HUES6 (cell line): Measurements from ENCODE around the gene IFI44L.

ENCODE experiments used
- H3K27ac ChIP-seq: 2 replicates; pipeline ENCODE4 v1.7.0; 2013; ENCODE audit warnings: low read depth, mild to moderate bottlenecking, low read length, inconsistent platforms
- H3K27me3 ChIP-seq: 2 replicates; pipeline ENCODE4 v1.6.1; 2013; ENCODE audit warnings: low read length; ENCODE audit not compliant: control insufficient read depth, insufficient read depth
- H3K36me3 ChIP-seq: 2 replicates; pipeline ENCODE4 v1.6.1; 2013; ENCODE audit warnings: low read length; ENCODE audit not compliant: control insufficient read depth, insufficient read depth
- H3K4me1 ChIP-seq: 2 replicates; pipeline ENCODE4 v1.6.1; 2013; ENCODE audit warnings: low read length; ENCODE audit not compliant: control insufficient read depth, insufficient read depth
- H3K4me3 ChIP-seq: 2 replicates; pipeline ENCODE4 v1.5.1; 2013; ENCODE audit warnings: low read depth, low read length
- H3K9ac ChIP-seq: one replicate; pipeline ENCODE4 v1.6.1; 2013; ENCODE audit warnings: mild to moderate bottlenecking, low read length
- H3K9me3 ChIP-seq: 2 replicates; pipeline ENCODE4 v1.6.1; 2013; ENCODE audit warnings: low read depth, low read length; ENCODE audit not compliant: control insufficient read depth, insufficient read depth

IFI44L gene

DNA sequence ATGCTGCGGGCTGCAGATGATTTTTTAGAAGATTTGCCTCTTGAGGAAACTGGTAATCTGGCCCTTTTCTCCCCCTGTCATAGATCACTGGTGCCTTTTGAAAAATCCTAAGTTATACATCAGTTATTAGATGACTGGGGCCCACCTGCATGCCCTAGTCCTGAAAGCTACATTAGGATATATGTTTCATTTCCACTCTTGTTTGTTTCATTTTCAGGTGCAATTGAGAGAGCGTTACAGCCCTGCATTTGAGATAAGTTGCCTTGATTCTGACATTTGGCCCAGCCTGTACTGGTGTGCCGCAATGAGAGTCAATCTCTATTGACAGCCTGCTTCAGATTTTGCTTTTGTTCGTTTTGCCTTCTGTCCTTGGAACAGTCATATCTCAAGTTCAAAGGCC, 21.3 kb downstream of the IFI44L start:
- Histone ChIP-seq H3K36me3 (no peaks in the 10 kb centered on the region), H3K4me3 (no peak overlapping the region), H3K9ac (no peak overlapping the region), H3K27me3 (no peaks in the 10 kb centered on the region), H3K4me1 (no peaks in the 10 kb centered on the region), H3K27ac (no peak overlapping the region), H3K9me3 (0 out of 2 replicates have a peak, but pooled peaks cover 2% of the 10 kb centered on the region)

DNA sequence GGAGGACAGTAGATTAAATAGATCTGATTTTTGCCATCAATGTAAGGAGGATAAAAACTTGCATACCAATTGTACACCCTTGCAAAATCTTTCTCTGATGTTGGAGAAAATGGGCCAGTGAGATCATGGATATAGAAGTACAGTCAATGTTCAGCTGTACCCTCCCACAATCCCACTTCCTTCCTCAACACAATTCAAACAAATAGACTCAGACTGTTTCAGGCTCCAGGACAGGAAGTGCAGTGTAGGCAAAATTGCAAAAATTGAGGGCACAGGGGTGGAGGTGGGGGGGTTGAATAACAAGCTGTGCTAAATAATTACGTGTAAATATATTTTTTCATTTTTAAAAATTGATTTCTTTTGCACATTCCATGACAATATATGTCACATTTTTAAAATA, 25.5 kb downstream of the IFI44L start:
- no peak overlapping the region for H3K27ac ChIP-seq
- no peaks in the 10 kb centered on the region for H3K4me1 ChIP-seq
- peaks cover 11% of the 10 kb centered on the region; the same call in 1 of the 2 replicates for H3K9me3 ChIP-seq
- H3K36me3 ChIP-seq: no peaks in the 10 kb centered on the region
- H3K4me3 ChIP-seq: no peak overlapping the region
- H3K27me3 ChIP-seq: no peaks in the 10 kb centered on the region
- H3K9ac ChIP-seq: no peak overlapping the region

DNA sequence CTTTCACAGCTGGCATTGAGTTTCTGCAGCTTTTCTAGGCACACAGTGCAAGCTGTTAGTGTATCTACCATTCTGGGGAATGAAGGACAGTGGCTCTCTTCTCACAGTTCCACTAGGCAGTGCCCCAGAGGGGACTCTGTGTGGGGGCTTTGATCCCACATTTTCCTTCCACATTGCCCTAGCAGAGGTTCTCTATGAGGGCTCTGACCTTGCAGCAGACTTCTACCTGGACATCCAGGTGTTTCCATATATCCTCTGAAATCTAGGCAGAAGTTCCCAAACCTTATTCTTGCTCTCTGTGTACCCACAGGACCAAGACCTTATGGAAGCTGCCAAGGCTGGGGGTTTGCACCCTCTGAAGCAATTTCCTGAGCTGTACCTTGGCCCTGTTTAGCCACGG, 27.0 kb downstream of the IFI44L start:
- no peaks in the 10 kb centered on the region for H3K4me1 ChIP-seq
- H3K27me3 ChIP-seq: no peaks in the 10 kb centered on the region
- H3K9ac ChIP-seq: no peak overlapping the region
- H3K4me3 ChIP-seq: no peak overlapping the region
- no peak overlapping the region for H3K27ac ChIP-seq
- peaks cover 11% of the 10 kb centered on the region; the same call in 1 of the 2 replicates for H3K9me3 ChIP-seq
- H3K36me3 ChIP-seq: no peaks in the 10 kb centered on the region

DNA sequence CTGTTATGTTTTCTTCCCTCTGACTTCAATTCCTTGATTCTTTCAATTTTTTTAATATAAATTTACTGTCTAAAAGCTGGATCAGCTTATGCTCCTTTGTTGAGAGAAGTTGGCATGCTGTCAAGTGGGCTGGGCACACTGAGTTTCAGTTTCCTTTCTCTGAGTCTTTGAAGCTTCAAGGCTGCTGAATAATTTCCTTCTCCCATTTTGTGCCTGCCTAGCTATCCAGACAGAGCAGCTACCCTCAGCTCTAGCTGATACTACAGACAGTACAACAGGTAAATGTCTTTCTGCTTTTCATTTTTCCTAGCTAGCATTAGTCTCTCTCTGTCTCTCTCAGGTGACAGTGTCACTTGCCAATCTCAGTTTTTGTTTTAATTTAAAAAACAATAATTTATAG, 29.4 kb downstream of the IFI44L start, which contains the start of gene IFI44:
Gene IFI44 (plus strand): TSS at position 204 of the 400 bp plus-strand sequence. CDS start 365 bp downstream, outside the sequence.
- Histone ChIP-seq H3K36me3 (no peaks in the 10 kb centered on the region), H3K27me3 (peaks cover 5% of the 10 kb centered on the region), H3K4me3 (no peak within 1 kb of the TSS), H3K9me3 (peaks cover 11% of the 10 kb centered on the region; the same call in 1 of the 2 replicates), H3K4me1 (no peaks in the 10 kb centered on the region), H3K9ac (no peak within 1 kb of the TSS), H3K27ac (no peak within 1 kb of the TSS)

DNA sequence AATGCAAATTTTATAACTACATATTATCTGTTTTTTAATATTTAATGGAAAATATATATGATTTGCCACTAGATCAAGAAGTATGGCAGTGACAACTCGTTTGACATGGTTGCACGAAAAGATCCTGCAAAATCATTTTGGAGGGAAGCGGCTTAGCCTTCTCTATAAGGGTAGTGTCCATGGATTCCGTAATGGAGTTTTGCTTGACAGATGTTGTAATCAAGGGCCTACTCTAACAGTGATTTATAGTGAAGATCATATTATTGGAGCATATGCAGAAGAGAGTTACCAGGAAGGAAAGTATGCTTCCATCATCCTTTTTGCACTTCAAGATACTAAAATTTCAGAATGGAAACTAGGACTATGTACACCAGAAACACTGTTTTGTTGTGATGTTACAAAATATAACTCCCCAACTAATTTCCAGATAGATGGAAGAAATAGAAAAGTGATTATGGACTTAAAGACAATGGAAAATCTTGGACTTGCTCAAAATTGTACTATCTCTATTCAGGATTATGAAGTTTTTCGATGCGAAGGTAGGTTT, 29.9 kb downstream of the IFI44L start:
- Histone ChIP-seq H3K9ac (no peak overlapping the region), H3K36me3 (no peaks in the 10 kb centered on the region), H3K27ac (no peak overlapping the region), H3K27me3 (peaks cover 5% of the 10 kb centered on the region), H3K4me1 (no peaks in the 10 kb centered on the region), H3K9me3 (peaks cover 11% of the 10 kb centered on the region; the same call in 1 of the 2 replicates), H3K4me3 (no peak overlapping the region)

DNA sequence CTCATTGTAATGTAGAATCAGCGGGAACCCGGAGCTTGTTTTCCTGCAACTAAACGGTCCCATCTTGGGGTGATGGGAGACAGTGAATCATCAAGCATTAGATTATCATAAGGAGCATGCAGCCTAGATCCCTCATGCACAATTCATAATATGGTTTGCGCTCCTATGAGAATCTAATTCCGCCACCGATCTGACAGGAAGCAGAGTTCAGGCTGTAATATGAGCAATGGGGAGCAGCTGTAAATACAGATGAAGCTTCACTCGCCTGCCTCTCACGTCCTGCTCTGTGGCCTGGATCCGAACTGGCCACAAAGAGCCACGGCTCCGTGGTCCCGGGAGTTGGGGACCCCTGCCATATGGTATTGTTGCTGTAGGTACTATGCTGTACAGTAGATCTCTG, 31.0 kb downstream of the IFI44L start:
- H3K36me3 ChIP-seq: no peaks in the 10 kb centered on the region
- H3K27ac ChIP-seq: no peak overlapping the region
- H3K4me3 ChIP-seq: no peak overlapping the region

DNA sequence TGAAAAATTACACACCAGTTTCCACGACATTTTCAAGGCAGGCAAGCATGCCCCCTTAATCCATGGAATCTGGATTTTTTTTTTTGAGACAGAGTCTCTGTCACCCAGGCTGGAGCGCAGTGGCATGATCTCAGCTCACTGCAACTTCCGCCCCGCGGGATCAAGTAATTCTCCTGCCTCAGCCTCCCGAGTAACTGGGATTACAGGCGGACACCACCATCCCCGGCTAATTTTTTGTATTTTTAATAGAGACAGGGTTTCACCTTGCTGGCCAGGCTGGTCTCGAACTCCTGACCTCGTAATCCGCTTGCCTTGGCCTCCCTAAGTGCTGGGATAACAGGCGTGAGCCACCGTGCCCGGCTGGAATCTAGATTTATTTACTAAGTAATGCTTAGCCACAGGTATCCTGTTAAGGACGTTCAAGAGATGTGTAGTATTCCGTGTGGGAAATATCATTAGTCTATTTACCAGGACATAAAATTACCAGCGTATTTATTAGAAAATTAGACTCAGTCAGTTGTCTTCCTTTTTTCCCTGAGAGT, 31.8 kb downstream of the IFI44L start:
- Histone ChIP-seq H3K9ac (no peak overlapping the region), H3K27ac (no peak overlapping the region), H3K36me3 (no peaks in the 10 kb centered on the region), H3K4me3 (no peak overlapping the region), H3K4me1 (no peaks in the 10 kb centered on the region), H3K9me3 (peaks cover 4% of the 10 kb centered on the region; the same call in 1 of the 2 replicates), H3K27me3 (peaks cover 11% of the 10 kb centered on the region)

More for the DNA sequence above, 31.0 kb downstream of the IFI44L start:
- H3K9ac ChIP-seq: no peak overlapping the region
- H3K9me3 ChIP-seq: peaks cover 11% of the 10 kb centered on the region; the same call in 1 of the 2 replicates
- H3K4me1 ChIP-seq: no peaks in the 10 kb centered on the region
- peaks cover 11% of the 10 kb centered on the region for H3K27me3 ChIP-seq

DNA sequence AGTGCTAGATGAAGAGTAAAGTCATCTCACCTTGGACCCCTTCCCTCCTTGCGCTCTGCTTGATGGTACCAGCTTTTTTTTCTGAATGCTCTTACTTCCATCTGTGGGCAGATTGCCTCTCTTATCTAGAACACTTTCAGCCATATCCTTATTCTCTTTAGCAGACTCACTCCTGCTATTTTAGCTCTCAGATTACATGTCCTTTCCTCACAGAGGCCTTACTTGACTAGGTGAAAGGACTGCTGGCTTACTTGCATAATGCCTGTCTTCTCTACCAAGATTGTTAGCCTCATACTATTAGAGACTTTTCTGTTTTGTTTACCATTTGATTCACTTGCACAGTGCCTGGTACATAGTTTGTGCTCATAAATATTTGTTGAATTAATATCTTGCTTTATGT, 38.7 kb downstream of the IFI44L start:
- Histone ChIP-seq H3K9me3 (no peaks in the 10 kb centered on the region), H3K27me3 (peaks cover 26% of the 10 kb centered on the region), H3K27ac (no peak overlapping the region), H3K9ac (no peak overlapping the region), H3K36me3 (no peaks in the 10 kb centered on the region), H3K4me3 (no peak overlapping the region), H3K4me1 (no peaks in the 10 kb centered on the region)

DNA sequence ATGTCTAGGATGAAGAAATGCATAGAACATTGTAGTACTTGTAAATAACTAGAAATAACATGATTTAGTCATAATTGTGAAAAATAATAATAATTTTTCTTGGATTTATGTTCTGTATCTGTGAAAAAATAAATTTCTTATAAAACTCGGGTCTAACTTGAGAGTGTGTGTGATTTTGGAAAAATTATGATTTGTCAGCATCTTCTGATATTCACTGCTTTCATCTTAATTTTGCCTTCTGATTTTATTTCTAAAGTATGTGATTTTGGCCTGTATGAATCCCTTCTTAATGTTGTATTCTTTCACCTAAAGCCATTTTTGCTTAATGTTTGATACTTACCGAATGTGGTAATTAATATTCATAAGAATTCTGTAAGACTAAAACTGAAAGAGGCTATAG, 43.7 kb downstream of the IFI44L start:
- no peak overlapping the region for H3K9ac ChIP-seq
- H3K4me3 ChIP-seq: no peak overlapping the region
- H3K4me1 ChIP-seq: no peaks in the 10 kb centered on the region
- no peaks in the 10 kb centered on the region for H3K36me3 ChIP-seq
- no peak overlapping the region for H3K27ac ChIP-seq
- H3K27me3 ChIP-seq: peaks cover 20% of the 10 kb centered on the region
- H3K9me3 ChIP-seq: no peaks in the 10 kb centered on the region

DNA sequence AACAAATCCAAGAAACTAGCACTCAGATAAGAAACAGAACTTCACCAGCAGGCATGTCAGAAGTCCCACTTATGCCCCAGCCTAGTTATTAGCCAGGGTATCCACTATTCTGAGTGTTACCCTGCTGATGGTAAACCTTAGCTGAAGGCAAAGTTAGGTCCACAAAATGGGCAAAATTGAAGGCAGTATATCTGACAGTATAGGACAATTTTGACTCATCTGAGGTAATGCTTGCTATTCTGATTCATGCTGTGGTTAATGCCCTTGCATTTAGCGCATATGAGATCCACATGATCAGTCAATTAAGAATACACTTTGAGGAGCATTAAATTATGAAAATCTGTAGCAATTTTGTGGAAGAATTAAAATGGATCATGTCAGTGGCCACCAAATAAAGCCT, 44.5 kb downstream of the IFI44L start:
- Histone ChIP-seq H3K9ac (no peak overlapping the region), H3K4me1 (no peaks in the 10 kb centered on the region), H3K36me3 (no peaks in the 10 kb centered on the region), H3K27me3 (peaks cover 20% of the 10 kb centered on the region), H3K27ac (no peak overlapping the region), H3K4me3 (no peak overlapping the region), H3K9me3 (no peaks in the 10 kb centered on the region)

DNA sequence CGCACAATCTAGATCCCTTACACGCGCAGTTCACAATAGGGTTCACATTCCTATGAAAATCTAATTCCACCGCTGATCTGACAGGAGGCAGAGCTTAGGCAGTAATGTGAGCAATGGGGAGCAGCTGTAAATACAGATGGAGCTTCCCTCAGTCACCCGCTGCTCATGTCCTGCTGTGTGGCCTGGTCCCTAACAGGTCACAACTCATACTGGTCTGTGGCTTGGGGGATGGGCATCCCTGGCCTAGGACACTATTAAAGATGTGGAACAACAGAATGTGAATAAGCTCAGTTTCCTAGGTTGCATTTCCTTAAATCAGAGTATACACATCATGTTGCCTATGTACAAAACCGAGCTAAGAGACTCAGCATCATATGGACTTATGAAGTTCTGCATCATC, 45.6 kb downstream of the IFI44L start:
- H3K4me1 ChIP-seq: no peaks in the 10 kb centered on the region
- H3K9me3 ChIP-seq: no peaks in the 10 kb centered on the region
- H3K9ac ChIP-seq: no peak overlapping the region
- H3K27ac ChIP-seq: no peak overlapping the region
- no peak overlapping the region for H3K4me3 ChIP-seq
- peaks cover 20% of the 10 kb centered on the region for H3K27me3 ChIP-seq
- H3K36me3 ChIP-seq: no peaks in the 10 kb centered on the region
